HepG2 (cell line): ENCODE data around the gene CAPS. TPM values are rescaled to one million over a fixed set of nuclear protein-coding genes. Genes with fewer than 3 reads are reported as not detected.

ENCODE experiments used
- AKNA ChIP-seq: sonication (generic); formaldehyde crosslinking; IDR thresholded peaks from 2 replicates; pipeline ENCODE4 v1.4.0; 2020; ENCODE audit warnings: missing genetic modification reagents, borderline replicate concordance
- CREB1 ChIP-seq, 2 experiments: fragments of 450-650 bp in 1 of 2; IDR thresholded peaks; 2 replicates each; pipeline ENCODE4 v1.6.1; 2016 to 2017; ENCODE audit warnings: control low read depth in 1 of 2, mild to moderate bottlenecking in 1 of 2, missing compliant biosample characterization in 1 of 2, missing genetic modification characterization in 1 of 2
- HCFC1 ChIP-seq: fragments of 150-350 bp; IDR thresholded peaks from 2 replicates; pipeline ENCODE4 v1.6.1; 2014; ENCODE audit warnings: low read depth, low read length
- HINFP ChIP-seq: sonication (generic); formaldehyde crosslinking; IDR thresholded peaks from 2 replicates; pipeline ENCODE4 v1.4.0; 2020; ENCODE audit warnings: low read depth, mild to moderate bottlenecking, missing genetic modification reagents
- MAF1 ChIP-seq: sonication (generic); formaldehyde crosslinking; IDR thresholded peaks from 2 replicates; pipeline ENCODE4 v1.5.0; 2020; ENCODE audit warnings: missing genetic modification reagents, borderline replicate concordance
- NR2F1 ChIP-seq, 2 experiments: fragments of 450-650 bp in 1 of 2; formaldehyde crosslinking in 1 of 2; IDR thresholded peaks; 2 replicates each; pipeline versions ENCODE4 v1.5.0 to v1.6.1; 2016 to 2020; ENCODE audit warnings: mild to moderate bottlenecking in 1 of 2, missing compliant biosample characterization in 1 of 2, missing genetic modification reagents in 1 of 2, moderate library complexity in 1 of 2
- POGZ ChIP-seq: sonication (generic); formaldehyde crosslinking; IDR thresholded peaks from 2 replicates; pipeline ENCODE4 v1.4.0; 2020; ENCODE audit warnings: mild to moderate bottlenecking, missing genetic modification reagents
- PREB ChIP-seq: sonication (generic); formaldehyde crosslinking; IDR thresholded peaks from 2 replicates; pipeline ENCODE4 v1.4.0; 2020; ENCODE audit warnings: missing genetic modification reagents
- SP140L ChIP-seq: sonication (generic); formaldehyde crosslinking; IDR thresholded peaks from 2 replicates; pipeline ENCODE4 v1.4.0; 2020; ENCODE audit warnings: missing genetic modification reagents, borderline replicate concordance
- SRF ChIP-seq: IDR thresholded peaks from 2 replicates; pipeline ENCODE4 v1.6.1; 2011; ENCODE audit warnings: mild to moderate bottlenecking, low read depth, low read length, moderate library complexity
- TAF1 ChIP-seq: sonication (generic); formaldehyde crosslinking; IDR thresholded peaks from 2 replicates; pipeline ENCODE4 v1.4.0; 2020; ENCODE audit warnings: missing genetic modification reagents
- ZBTB39 ChIP-seq: sonication (generic); formaldehyde crosslinking; IDR thresholded peaks from 2 replicates; pipeline ENCODE4 v1.5.0; 2020; ENCODE audit warnings: missing genetic modification reagents
- ZMYM2 ChIP-seq: sonication (generic); formaldehyde crosslinking; IDR thresholded peaks from 2 replicates; pipeline ENCODE4 v1.8.0; 2022; ENCODE audit warnings: mild to moderate bottlenecking, missing genetic modification reagents
- ZNF30 ChIP-seq: sonication (generic); formaldehyde crosslinking; IDR thresholded peaks from 2 replicates; pipeline ENCODE4 v1.5.0; 2020; ENCODE audit warnings: mild to moderate bottlenecking, missing genetic modification reagents
- ZNF34 ChIP-seq: sonication (generic); formaldehyde crosslinking; IDR thresholded peaks from 2 replicates; pipeline ENCODE4 v1.4.0; 2020; ENCODE audit warnings: mild to moderate bottlenecking, missing genetic modification reagents, borderline replicate concordance
- ZNF512 ChIP-seq: sonication (generic); formaldehyde crosslinking; IDR thresholded peaks from 2 replicates; pipeline ENCODE4 v1.4.0; 2020; ENCODE audit warnings: mild to moderate bottlenecking, missing genetic modification reagents
- ZNF839 ChIP-seq: sonication (generic); formaldehyde crosslinking; IDR thresholded peaks from 2 replicates; pipeline ENCODE4 v1.4.0; 2020; ENCODE audit warnings: missing genetic modification reagents, mild to moderate bottlenecking, borderline replicate concordance
- polyA plus RNA-seq, 8 experiments: library from polyadenylated mRNA; depleted of rRNA in 3 of 8; stranded (reverse) in 7 of 8; unstranded in 1 of 8; fragments of >200 nt; fragmentation: Illumina TruSeq in 4 of 8; extraction: Trizol in 4 of 8; gene quantifications; 2 replicates each; pipeline versions ENCODE4 v1.2.1 to v1.2.3, GENCODE V29; 2011 to 2016; ENCODE audit warnings: low read depth in 4 of 8, missing spikeins in 1 of 8, mixed read lengths in 1 of 8; ENCODE audit not compliant: insufficient read depth in 1 of 8
- total RNA-seq, 5 experiments: library from RNA; depleted of rRNA; stranded (reverse); fragments of >200 nt; fragmentation: Illumina TruSeq; extraction: Trizol; gene quantifications; 2 replicates each; pipeline ENCODE4 v1.2.3, GENCODE V29; 2016; ENCODE audit warnings: low read depth in 1 of 5

The CAPS gene
- total and polyA plus RNA-seq, 2 of the 13 experiments (the other 11 are each of a cell fraction or from before 2014, with no cell fraction given) = 3.1 TPM

- TF ChIP-seq MAF1 (no peak), HCFC1 (peak; percentile 55; the same call in 1 of the 2 replicates), ZNF30 (CRISPR knock-in tag) (no peak), POGZ (CRISPR knock-in tag) (peak; percentile 84), ZMYM2 (CRISPR knock-in tag) (peak; percentile 51), SP140L (CRISPR knock-in tag) (0 out of 2 replicates have a peak, but pooled peaks have one; percentile 64), CREB1 (IDR thresholded peaks at IDR 0.05) (peak; percentile 69), CREB1 (CRISPR knock-in tag; IDR thresholded peaks at IDR 0.05) (peak; percentile 64), HINFP (CRISPR knock-in tag) (peak; percentile 69; the same call in 1 of the 2 replicates), TAF1 (CRISPR knock-in tag) (peak; percentile 90), PREB (no peak), ZBTB39 (CRISPR knock-in tag) (no peak), ZNF839 (CRISPR knock-in tag) (peak; percentile 81; the same call in 1 of the 2 replicates), ZNF512 (CRISPR knock-in tag) (no peak), AKNA (CRISPR knock-in tag) (no peak), NR2F1 (CRISPR knock-in tag; IDR thresholded peaks at IDR 0.05) (no peak; a peak in 1 of 4 replicates), SRF (peak; percentile 47; the same call in 1 of the 2 replicates), ZNF34 (CRISPR knock-in tag) (0 out of 2 replicates have a peak, but pooled peaks have one; percentile 57)
These were observed 10.3 kb upstream of the CAPS start, which contains the start of gene NDUFA11 (continued) for GRCh38 chr19:5903624-5904351.
